Neural cell (in vitro differentiated cells): ENCODE measurements around the gene GRAMD1C. TPM values are rescaled to one million over a fixed set of nuclear protein-coding genes. Genes with fewer than 3 reads are reported as not detected.

Source experiments
- H2AFZ ChIP-seq: fragments of 200-600, 300-800 bp; sonication (generic), shearing (Covaris generic); 2 replicates; pipeline ENCODE4 v1.6.0; 2014; ENCODE audit warnings: low read depth, mild to moderate bottlenecking, antibody characterized with exemption, low read length, moderate library complexity
- H3F3A ChIP-seq: fragments of 200-600 bp; shearing (Covaris generic); 2 replicates; pipeline ENCODE4 v1.6.1; 2016; ENCODE audit warnings: mild to moderate bottlenecking, moderate library complexity, mixed read lengths, antibody characterized with exemption, low read length; ENCODE audit not compliant: insufficient read depth, poor library complexity, severe bottlenecking
- H3K27ac ChIP-seq: fragments of 200-600, 300-800 bp; sonication (generic), shearing (Covaris generic); 2 replicates; pipeline ENCODE4 v1.5.1; 2014; ENCODE audit warnings: mild to moderate bottlenecking, low read length, moderate library complexity
- H3K27me3 ChIP-seq: fragments of 300-800, 200-600 bp; sonication (generic), shearing (Covaris generic); 2 replicates; pipeline ENCODE4 v1.6.0; 2014; ENCODE audit warnings: mild to moderate bottlenecking, low read depth, low read length, moderate library complexity; ENCODE audit not compliant: insufficient read depth
- H3K36me3 ChIP-seq: fragments of 300-800, 200-600 bp; sonication (generic), shearing (Covaris generic); 2 replicates; pipeline ENCODE4 v1.5.1; 2014; ENCODE audit warnings: mild to moderate bottlenecking, antibody characterized with exemption, low read length, moderate library complexity; ENCODE audit not compliant: insufficient read depth
- H3K4me2 ChIP-seq: fragments of 300-800, 200-600 bp; sonication (generic), shearing (Covaris generic); 2 replicates; pipeline ENCODE4 v1.6.0; 2014; ENCODE audit warnings: mild to moderate bottlenecking, low read length
- H3K4me3 ChIP-seq: fragments of 300-800, 200-600 bp; sonication (generic), shearing (Covaris generic); 2 replicates; pipeline ENCODE4 v1.5.1; 2014; ENCODE audit warnings: mild to moderate bottlenecking, low read length, moderate library complexity
- H3K79me2 ChIP-seq: fragments of 200-600 bp; shearing (Covaris generic); replicated peaks from 2 replicates; pipeline ENCODE4 v1.6.0; 2014; ENCODE audit warnings: mild to moderate bottlenecking, low read length, moderate library complexity; ENCODE audit not compliant: insufficient read depth
- H3K9ac ChIP-seq: fragments of 300-800, 200-600 bp; sonication (generic), shearing (Covaris generic); 2 replicates; pipeline ENCODE4 v1.6.1; 2016; ENCODE audit warnings: mild to moderate bottlenecking, low read length, mixed read lengths
- H3K9me2 ChIP-seq: fragments of 200-600 bp; shearing (Covaris generic); 2 replicates; pipeline ENCODE4 v1.6.1; 2016; ENCODE audit warnings: mild to moderate bottlenecking, low read length, mixed read lengths; ENCODE audit not compliant: insufficient read depth
- H3K9me3 ChIP-seq: fragments of 200-600, 300-800 bp; sonication (generic), shearing (Covaris generic); 2 replicates; pipeline ENCODE4 v1.6.1; 2016; ENCODE audit warnings: mild to moderate bottlenecking, mixed run types, low read length, moderate library complexity, mixed read lengths
- H4K20me1 ChIP-seq: fragments of 200-600 bp; shearing (Covaris generic); 2 replicates; pipeline ENCODE4 v1.6.1; 2016; ENCODE audit warnings: mild to moderate bottlenecking, mixed run types; ENCODE audit not compliant: insufficient read depth
- EP300 ChIP-seq: fragments of 450-650 bp; conservative IDR thresholded peaks from 2 replicates; pipeline ENCODE4 v1.6.1; 2014; ENCODE audit warnings: antibody characterized with exemption, mild to moderate bottlenecking, moderate library complexity; ENCODE audit not compliant: poor library complexity, severe bottlenecking
- EZH2 ChIP-seq: fragments of 200-600, 300-800 bp; shearing (Covaris generic), sonication (generic); IDR thresholded peaks from 2 replicates; pipeline ENCODE4 v1.6.1; 2014; ENCODE audit warnings: antibody characterized with exemption, low read length, borderline replicate concordance, mild to moderate bottlenecking; ENCODE audit not compliant: insufficient read depth, poor library complexity, severe bottlenecking
- MXI1 ChIP-seq: fragments of 450-650 bp; conservative IDR thresholded peaks from 2 replicates; pipeline ENCODE4 v1.6.1; 2014; ENCODE audit warnings: antibody characterized with exemption, mild to moderate bottlenecking; ENCODE audit not compliant: poor library complexity, severe bottlenecking
- POLR2AphosphoS5 ChIP-seq: IDR thresholded peaks from 2 replicates; pipeline ENCODE4 v1.6.1; 2012
- RAD21 ChIP-seq: fragments of 450-650 bp; conservative IDR thresholded peaks from 2 replicates; pipeline ENCODE4 v1.6.1; 2014; ENCODE audit warnings: antibody characterized with exemption, mild to moderate bottlenecking, moderate library complexity
- SMC3 ChIP-seq: fragments of 450-650 bp; conservative IDR thresholded peaks from 2 replicates; pipeline ENCODE4 v1.6.1; 2014; ENCODE audit warnings: antibody characterized with exemption, mild to moderate bottlenecking, moderate library complexity; ENCODE audit not compliant: poor library complexity
- TAF1 ChIP-seq: IDR thresholded peaks from 2 replicates; pipeline ENCODE4 v1.6.1; 2012; ENCODE audit warnings: low read depth
- polyA plus RNA-seq: library from polyadenylated mRNA; depleted of rRNA; stranded (reverse); fragments of >200 nt; gene quantifications from 2 replicates; pipeline ENCODE4 v1.2.3, GENCODE V29; 2014
- TF ChIP-seq, protein P1 (sequence below): fragments of 450-650 bp; IDR thresholded peaks from 2 replicates; pipeline ENCODE4 v1.5.1; 2014; ENCODE audit warnings: antibody characterized with exemption, mild to moderate bottlenecking, moderate library complexity; ENCODE audit not compliant: poor library complexity, severe bottlenecking
- TF ChIP-seq, protein P2 (sequence below): IDR thresholded peaks from 2 replicates; pipeline ENCODE4 v1.6.1; 2012; ENCODE audit warnings: borderline replicate concordance

Gene GRAMD1C
- polyA plus RNA-seq, 1 donor from 2014 or later: 31.0 TPM

DNA sequence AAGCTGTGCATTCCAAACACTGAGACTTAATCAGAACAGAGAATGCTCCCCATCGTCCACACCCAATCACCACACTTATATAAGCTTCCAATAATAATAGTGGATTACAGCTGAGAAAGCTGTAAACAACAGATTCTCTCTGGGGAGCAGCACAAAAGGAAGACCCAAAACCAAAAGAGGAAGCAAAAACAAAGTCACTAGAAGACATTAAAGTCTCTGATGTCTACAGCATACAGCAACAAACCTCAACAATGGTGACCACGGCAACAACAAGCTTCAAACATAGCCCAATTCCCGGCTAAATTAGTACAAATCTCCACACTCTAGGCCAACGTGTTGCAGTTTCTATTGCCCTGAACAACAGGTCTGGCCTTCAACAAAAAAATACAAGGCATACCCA lies 147.0 kb downstream of the GRAMD1C start:
- no peak for TF ChIP-seq EP300
- TF ChIP-seq, protein P1, sequence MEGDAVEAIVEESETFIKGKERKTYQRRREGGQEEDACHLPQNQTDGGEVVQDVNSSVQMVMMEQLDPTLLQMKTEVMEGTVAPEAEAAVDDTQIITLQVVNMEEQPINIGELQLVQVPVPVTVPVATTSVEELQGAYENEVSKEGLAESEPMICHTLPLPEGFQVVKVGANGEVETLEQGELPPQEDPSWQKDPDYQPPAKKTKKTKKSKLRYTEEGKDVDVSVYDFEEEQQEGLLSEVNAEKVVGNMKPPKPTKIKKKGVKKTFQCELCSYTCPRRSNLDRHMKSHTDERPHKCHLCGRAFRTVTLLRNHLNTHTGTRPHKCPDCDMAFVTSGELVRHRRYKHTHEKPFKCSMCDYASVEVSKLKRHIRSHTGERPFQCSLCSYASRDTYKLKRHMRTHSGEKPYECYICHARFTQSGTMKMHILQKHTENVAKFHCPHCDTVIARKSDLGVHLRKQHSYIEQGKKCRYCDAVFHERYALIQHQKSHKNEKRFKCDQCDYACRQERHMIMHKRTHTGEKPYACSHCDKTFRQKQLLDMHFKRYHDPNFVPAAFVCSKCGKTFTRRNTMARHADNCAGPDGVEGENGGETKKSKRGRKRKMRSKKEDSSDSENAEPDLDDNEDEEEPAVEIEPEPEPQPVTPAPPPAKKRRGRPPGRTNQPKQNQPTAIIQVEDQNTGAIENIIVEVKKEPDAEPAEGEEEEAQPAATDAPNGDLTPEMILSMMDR: no peak
- no peak for TF ChIP-seq MXI1
- TF ChIP-seq TAF1: no peak
- no peak for TF ChIP-seq RAD21
- TF ChIP-seq POLR2AphosphoS5: no peak
- no peak for TF ChIP-seq SMC3
- TF ChIP-seq, protein P2, sequence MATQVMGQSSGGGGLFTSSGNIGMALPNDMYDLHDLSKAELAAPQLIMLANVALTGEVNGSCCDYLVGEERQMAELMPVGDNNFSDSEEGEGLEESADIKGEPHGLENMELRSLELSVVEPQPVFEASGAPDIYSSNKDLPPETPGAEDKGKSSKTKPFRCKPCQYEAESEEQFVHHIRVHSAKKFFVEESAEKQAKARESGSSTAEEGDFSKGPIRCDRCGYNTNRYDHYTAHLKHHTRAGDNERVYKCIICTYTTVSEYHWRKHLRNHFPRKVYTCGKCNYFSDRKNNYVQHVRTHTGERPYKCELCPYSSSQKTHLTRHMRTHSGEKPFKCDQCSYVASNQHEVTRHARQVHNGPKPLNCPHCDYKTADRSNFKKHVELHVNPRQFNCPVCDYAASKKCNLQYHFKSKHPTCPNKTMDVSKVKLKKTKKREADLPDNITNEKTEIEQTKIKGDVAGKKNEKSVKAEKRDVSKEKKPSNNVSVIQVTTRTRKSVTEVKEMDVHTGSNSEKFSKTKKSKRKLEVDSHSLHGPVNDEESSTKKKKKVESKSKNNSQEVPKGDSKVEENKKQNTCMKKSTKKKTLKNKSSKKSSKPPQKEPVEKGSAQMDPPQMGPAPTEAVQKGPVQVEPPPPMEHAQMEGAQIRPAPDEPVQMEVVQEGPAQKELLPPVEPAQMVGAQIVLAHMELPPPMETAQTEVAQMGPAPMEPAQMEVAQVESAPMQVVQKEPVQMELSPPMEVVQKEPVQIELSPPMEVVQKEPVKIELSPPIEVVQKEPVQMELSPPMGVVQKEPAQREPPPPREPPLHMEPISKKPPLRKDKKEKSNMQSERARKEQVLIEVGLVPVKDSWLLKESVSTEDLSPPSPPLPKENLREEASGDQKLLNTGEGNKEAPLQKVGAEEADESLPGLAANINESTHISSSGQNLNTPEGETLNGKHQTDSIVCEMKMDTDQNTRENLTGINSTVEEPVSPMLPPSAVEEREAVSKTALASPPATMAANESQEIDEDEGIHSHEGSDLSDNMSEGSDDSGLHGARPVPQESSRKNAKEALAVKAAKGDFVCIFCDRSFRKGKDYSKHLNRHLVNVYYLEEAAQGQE: no peak
- TF ChIP-seq EZH2: no peak
- H4K20me1 ChIP-seq: no peaks in the 10 kb centered on the region
- no peak overlapping the region for H2AFZ ChIP-seq
- H3K79me2 ChIP-seq: no peaks in the 10 kb centered on the region
- H3F3A ChIP-seq: no peaks in the 10 kb centered on the region
- H3K4me2 ChIP-seq: no peak overlapping the region
- H3K27me3 ChIP-seq: no peaks in the 10 kb centered on the region
- H3K9ac ChIP-seq: no peak overlapping the region
- H3K27ac ChIP-seq: no peak overlapping the region
- H3K9me3 ChIP-seq: no peaks in the 10 kb centered on the region
- H3K4me3 ChIP-seq: no peak overlapping the region
- no peaks in the 10 kb centered on the region for H3K9me2 ChIP-seq
- H3K36me3 ChIP-seq: no peaks in the 10 kb centered on the region

Other genes starting within 250 kb of the GRAMD1C start
- gene USF3, start 142.1 kb upstream of the GRAMD1C start, polyA plus RNA-seq: 13.7 and 15.4 TPM in 2 replicates
- gene NAA50, start 92.5 kb upstream of the GRAMD1C start, polyA plus RNA-seq: 58.9 and 69.6 TPM in 2 replicates
- gene ATP6V1A, start 91.8 kb upstream of the GRAMD1C start, polyA plus RNA-seq: 191 and 225 TPM in 2 replicates
- gene ZDHHC23, start 109.2 kb downstream of the GRAMD1C start, polyA plus RNA-seq: 7.7 and 11.5 TPM in 2 replicates
- 14.9 and 18.8 TPM in 2 replicates for gene CCDC191, start 217.7 kb downstream of the GRAMD1C start, polyA plus RNA-seq
- gene QTRT2, start 217.9 kb downstream of the GRAMD1C start, polyA plus RNA-seq: 16.3 and 22.0 TPM in 2 replicates